GM18511 (cell line): Measurements from ENCODE around the gene MORN4.

ENCODE experiments used
- ATAC-seq: cut with Tn5 transposase; IDR thresholded peaks from one replicate; pipeline ENCODE4 v1.9.1; 2021; ENCODE audit warnings: mild to moderate bottlenecking, moderate library complexity; ENCODE audit not compliant: unreplicated experiment

Gene MORN4

DNA sequence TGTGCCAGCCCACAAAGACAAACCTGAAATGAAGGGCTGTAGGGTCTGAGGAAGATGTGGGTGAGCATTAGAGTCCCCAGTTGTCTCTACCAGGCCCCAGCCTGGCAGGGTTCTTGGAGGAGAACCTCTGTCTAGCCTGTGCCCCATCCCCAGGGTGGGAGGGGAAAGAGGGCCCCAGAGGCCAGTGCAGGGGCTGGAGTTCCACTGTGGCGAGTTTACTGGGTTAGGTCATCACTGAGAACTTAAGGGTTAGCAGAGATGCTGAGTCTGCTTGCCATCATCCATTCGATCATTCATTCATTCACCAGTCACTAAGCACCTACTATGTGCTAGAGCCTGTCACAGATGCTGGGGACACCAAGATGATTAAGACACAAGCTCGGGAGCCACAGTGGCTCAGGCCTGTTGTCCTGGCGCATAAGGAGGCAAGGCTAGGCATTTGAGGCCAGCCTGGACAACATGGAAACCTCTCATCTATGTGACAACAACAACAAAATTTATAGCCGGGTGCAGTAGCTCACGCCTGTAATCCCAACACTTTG, 58.1 kb downstream of the MORN4 start:
- ATAC-seq, result no peak

DNA sequence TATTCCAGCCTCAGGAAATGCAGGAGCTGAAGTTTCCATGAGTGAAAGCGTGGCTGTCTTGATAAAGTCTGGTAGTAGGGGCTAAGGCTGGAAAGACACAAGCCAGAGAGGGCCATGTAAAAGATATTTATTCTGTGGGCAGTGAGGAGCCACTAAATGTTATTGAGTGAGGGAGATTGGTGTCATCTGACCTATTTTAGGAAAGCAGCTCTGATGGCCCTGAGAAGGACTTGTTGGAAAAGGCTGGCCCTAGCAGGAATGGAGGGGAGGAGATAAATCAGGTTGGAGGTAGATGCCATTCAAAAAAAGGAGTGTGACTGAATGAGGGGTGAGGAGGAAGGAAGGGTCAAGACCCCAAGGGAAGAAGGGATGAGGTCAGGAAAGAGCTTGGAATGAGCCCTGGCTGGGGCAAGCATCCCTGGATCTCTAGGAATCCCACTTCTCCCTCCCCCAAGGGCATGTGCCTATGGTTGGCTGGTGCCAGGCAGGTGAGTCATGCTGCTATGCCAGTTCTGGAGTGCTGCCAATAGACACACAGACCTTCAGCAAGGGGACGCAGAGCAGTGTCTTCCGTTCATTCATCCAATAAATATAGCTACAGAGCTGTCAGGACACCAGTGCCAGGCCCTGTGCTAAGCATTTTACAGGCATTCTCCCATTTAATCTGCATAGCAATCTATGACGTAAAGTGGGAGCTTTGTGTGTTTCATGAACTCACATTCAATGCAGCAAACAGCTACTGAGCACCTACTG, 58.8 kb downstream of the MORN4 start:
- ATAC-seq, result no peak

DNA sequence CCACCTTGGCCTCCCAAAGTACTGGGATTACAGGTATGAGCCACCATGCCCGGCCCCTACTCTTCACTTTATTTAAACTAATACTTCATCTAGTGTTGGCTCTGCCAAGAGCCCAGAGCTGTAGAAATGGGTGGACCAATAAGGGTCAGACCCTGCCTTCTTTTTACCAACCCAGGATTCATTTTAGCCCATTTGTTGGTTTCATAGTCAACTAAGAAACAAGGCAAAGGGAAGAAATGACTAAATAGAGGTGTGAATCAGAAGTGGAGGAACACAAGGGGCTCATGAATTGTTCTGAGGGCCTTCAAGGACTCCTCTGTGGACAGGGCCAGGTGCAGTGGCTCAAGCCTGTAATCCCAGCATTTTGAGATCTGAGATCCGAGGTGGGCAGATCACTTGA, 59.6 kb downstream of the MORN4 start:
- ATAC-seq, result no peak

DNA sequence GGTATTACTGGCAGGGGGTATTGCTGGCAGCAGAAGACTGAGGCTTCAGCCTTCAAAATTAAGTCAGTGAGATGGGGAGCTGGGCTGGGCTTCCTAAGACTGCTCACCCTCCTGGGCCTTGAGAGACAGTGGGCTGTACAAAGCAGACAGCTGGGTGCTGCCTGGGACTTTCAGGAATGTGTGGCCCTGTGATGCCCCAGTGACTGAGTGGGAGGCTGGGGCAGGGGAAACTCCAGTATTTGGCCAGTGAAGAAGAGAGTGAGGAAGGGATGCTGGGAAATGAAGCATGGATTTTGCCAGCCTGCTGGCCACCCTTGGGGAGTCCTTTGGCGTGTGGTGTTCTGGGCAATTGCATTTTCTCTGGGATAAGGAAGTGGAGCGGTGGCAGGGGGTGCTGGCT, 60.3 kb downstream of the MORN4 start:
- no peak for ATAC-seq

DNA sequence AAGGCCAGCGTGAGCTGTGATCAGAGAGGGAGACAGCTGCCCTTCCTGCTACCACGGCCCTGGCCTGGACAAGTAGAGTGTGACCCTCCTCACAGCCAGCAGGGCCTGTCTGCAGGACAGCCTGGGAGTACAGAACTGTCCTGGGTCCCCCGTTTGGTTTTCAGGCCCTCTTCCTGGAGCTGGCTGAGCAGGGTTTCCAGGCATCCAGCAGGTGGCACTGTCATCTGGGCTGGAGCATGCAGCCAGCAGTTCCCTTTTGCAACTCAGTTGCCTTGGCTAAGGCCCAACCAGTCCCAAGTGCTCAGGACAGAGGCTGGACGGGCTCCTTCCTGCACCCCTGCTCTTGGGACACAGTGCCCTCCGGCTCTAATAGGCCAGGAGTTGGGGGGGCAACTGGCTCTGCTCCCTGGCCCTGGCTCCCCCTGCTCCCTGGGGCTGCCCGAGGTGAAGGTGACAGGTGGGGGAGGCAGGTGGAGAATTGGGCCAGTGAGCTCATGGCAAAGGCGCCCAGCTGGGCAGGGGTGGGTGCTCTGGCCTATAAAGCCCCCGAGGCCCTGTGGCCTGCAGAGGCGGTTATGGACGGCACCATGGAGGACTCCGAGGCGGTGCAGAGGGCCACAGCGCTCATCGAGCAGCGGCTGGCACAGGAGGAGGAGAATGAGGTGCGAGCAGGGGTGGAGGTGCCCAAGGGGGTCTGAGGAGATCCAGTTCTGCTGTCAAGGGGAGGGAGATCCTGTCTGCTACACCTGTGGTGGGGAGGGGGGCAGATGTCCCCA, 60.9 kb downstream of the MORN4 start, which contains the start of gene ANKRD2:
ANKRD2 (plus strand) TSS at position 566 of the 776 bp plus-strand sequence; CDS start at position 576, 10 bp downstream.
- peak; percentile 80 for ATAC-seq

DNA sequence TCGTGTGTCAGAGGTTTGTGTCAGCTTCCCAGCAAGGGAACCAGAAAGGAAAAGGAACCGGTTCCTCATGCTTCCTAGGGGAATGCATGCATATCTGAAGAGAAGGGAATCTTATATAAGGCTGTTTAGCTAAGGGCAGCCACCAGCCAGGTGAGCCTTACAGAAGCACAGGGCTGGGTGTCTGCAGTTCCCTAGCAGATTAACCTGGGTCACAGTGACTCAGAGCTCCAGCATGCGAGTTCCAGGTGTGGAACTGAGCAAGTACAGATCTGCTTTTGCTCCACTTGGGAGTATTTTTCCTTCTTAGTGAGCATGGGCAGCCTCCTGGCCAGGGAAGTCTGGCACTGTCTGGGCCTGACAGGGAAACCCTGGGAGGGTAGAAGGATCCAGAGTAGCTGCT, 61.7 kb downstream of the MORN4 start:
- no peak for ATAC-seq

DNA sequence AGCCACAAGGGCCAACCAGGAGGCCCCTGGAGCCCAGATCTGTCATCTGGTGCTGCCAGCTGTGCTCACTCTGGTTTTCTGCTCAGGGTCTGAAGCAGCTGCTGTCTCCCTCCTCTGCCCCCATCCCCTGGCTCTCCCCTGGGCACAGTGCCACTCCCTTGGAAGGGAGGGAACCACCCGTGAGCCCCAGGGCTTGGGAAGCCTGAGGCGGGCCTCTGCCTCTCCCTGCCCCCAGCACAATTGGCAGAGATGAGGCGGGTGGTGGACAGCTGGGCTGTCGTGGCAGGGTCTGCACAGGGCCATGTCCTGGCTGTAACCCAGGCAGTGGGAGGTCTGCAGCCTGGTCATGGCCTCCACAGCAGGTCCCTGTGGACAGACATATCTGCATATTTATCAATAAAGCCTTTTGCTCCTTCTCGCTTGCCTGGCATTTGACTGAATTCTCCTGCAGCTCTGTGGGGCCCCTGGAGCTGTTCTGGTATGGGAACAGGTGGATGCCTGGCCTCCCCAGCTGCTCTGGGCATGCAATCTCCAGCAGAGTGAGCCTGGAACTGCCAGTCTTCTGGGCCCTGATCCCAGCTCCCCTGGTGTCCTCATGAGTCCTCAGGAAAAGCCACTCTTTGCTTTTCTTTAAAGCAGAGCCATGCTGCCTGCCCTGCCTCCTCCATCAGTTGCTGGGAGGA, 62.4 kb downstream of the MORN4 start:
- no peak for ATAC-seq

DNA sequence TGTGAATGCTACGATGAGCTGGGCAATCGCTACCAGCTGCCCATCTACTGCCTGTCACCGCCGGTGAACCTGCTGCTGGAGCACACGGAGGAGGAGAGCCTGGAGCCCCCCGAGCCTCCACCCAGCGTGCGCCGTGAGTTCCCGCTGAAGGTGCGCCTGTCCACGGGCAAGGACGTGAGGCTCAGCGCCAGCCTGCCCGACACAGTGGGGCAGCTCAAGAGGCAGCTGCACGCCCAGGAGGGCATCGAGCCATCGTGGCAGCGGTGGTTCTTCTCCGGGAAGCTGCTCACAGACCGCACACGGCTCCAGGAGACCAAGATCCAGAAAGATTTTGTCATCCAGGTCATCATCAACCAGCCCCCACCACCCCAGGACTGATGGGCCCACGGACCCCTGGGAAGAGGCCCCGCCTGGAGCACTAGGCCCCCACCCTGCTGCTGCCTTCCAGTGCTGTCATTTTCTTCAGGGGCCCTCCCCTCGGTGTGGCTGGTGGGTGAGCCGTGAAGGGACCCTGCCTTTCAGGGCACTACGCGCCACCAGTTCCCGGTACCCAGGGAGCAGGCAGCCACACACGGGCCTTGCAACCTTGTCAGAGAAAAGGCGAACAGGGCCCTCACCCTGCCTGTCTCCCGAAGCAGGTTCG, 63.0 kb downstream of the MORN4 start:
- no peak for ATAC-seq

DNA sequence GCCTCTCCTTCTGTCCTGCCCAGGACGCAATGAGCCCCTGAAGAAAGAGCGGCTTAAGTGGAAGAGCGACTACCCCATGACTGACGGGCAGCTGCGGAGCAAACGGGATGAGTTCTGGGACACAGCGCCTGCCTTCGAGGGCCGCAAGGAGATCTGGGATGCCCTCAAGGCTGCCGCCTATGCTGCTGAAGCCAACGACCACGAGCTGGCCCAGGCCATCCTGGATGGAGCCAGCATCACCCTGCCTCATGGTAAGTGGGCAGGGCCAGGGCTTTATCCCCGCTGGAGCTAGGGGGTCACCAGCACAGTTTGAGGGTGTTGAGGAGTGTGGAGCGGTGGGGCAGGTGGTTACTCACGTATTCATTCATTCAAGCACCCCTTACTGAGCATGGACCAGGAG, 65.4 kb downstream of the MORN4 start:
- ATAC-seq, result no peak

DNA sequence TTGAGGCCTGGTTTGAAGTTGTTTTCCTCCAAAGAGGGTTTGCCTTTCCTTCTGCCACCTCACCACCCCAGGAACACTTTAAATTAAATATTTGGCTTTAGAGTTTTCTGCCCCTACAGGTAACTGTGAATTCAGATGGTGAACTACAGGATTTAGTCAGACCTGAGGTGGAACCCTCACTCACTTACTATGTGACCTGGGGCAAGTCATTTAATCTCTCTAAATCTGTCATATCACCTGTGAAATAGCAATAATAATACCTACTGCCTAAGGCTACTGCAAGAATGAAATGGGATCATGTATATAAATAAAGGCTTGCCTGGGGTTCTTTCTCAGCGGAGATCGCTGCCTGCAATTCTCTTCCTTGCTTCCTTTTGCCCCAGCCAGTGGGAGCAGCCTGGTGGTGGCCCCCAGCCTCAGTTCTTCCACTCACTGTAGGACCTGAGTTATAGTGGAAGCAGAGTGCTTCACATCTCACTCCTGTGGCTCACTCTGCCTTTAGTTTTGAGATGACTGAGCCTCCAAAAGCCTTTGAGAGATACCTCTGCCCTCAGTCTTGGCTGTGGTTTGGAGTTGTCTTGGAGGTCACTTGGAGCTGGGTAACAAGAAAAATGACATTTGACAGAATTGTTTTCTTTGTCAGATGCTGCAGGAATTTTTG, 66.8 kb downstream of the MORN4 start:
- ATAC-seq, result no peak

DNA sequence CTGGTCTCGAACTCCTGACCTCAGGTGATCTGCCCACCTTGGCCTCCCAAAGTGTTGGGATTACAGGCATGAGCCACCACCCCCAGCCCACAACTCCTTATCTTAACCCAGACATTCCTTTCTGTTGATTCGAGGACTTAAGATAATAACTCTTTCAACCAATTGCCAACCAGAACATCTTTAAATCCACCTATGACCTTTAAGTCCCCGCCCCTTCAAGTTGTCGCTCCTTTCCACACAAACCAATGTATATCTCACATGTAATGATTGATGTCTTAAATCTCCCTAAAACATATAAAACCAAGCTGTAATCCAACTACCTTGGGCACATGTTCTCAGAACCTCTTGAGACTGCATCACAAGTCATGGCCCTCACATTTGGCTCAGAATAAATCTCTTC, 68.5 kb downstream of the MORN4 start:
- ATAC-seq, result no peak
